Stimulated activated CD8-positive, alpha-beta memory T cell treated with anti-CD3 and anti-CD28 coated beads, Interleukin-15, amount 100 ng/mL, for 1 hour (primary cell): ENCODE results near the gene EPHA1.

Source experiments
- DNase-seq: peaks from one replicate; pipeline ENCODE4 v3.0.0-alpha.2; 2020; ENCODE audit warnings: low read depth

The EPHA1 gene

DNA sequence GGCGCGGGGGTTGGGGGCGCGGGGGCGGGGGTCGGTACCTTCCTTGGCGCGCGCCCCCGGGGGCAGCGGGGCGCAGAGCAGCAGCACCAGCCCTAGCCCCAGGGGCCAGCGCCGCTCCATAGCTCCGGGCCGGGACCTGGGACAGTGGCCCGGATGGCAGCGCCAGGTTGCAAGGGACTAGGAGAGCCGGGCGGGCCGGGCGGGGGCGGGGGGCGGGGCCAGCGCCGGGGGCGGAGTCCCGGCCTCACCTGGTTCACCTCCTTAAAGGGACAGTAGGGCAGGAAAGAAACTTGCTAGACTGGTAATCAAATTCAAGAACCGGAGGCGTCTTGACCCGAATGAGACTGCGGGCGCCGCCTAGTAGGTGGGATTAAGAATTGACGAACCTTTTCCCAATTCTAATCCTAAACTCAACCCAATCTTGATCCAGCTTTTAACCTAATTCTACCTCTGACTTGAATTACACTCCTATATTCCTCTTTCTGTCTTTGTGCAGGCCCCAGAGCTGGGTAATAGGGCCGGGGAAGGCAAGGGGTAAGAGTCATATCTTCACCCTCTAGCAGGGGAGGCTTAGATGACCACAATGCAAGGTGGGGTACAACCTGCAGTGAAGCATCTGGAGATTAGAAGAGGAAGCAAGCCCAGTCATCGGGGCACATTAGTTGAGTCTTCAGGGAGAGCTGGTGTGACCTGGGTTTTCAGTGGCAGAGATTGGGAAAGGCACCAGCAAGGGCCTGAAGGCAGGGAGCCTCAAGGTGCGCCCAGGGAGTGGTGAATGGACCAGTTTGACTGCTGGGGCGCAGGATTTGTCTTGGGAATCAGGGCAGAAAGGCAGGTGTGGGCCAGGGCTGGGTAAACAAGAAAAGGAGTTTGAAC is at the start of gene EPHA1:
EPHA1 (minus strand) TSS at position 171 of the 876 bp plus-strand sequence; CDS start at position 120, 51 bp downstream.
- DNase-seq: no peak

DNA sequence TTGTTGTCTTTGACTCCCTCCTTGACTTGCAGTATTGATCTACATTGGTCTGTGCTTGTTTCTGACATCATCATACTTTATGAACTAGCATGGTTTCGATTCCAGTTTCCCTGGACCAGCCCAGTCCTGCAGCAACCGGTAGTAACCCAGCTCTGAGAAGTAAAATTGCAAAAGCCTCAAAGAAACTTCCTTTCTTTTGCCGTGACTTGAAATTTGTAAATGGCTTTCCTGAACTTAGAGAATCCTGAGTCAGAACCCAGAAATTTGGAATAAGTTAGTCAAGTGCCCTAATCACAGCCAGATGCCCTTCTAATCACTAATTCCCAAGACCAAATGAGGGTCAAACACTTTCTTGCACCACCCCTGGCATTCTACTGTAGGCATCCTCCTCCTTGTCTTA is 49.6 kb upstream of the EPHA1 start:
- no peak for DNase-seq

- no peak for DNase-seq
These were observed 48.5 kb upstream of the EPHA1 start for GRCh38 chr7:143456992-143457793.

DNA sequence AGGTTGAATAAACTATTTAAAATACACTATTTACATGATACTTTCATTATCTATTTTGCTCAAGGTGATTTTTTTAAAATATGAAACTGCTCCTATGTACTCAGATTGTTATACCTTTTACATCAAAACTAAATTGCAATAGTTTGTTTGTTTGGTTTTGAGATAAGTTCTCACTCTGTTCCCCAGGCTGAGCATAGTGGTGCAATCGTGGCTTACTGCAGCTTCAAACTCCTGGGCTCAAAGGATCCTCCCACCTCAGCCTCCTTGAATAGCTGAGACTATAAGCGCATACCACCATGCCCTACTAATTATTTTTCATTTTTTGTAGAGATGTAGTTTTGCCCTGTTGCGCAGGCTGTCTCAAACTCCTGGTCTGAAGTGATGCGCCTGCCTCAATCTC is 47.3 kb upstream of the EPHA1 start:
- DNase-seq: no peak

DNA sequence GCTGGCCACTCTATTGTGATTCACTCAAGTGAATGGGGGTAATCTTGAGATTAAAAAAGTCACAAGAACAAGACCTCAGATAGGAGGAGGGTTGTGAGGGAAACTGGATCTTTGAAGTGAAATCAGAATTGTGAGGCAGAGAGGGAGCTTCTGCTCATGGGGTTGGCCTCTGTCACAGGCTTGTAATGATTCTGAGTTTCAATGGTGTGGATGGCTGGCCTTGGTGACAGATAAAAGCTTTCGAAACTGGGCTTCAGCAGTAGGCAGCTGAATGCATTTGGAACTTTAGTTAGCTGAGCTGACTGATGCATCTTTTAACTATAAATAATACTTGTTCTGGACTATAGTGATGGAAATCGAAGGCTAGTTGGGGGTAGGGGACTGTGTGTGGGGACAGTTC is 46.8 kb upstream of the EPHA1 start:
- no peak for DNase-seq

DNA sequence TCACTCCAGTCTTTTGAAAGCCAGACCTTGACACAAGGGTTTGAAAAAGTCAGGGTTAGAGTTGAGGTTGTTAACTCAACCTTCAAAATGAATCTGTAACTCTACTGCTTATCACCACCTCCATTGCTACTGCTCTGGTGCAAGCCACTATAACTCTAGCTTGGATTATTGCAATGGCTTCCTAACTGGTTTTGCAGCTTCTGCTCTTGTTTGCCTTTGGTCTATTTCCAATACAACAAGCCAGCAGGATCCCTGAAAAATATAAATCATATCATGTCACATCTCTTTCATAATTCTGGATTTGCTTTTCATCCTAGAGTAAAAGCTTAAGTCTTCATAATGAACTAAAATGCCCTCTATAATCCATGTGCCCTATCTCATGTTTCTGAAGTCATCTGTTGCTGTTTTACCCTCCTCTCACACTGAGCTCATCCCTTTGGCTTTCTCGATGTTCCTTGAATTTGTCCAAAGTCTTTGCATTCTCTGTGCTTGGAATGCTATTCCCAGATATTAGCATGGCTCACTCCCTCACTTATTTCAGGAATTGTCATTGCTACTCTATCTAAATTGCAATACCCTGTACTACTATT is 45.5 kb upstream of the EPHA1 start:
- DNase-seq: no peak

DNA sequence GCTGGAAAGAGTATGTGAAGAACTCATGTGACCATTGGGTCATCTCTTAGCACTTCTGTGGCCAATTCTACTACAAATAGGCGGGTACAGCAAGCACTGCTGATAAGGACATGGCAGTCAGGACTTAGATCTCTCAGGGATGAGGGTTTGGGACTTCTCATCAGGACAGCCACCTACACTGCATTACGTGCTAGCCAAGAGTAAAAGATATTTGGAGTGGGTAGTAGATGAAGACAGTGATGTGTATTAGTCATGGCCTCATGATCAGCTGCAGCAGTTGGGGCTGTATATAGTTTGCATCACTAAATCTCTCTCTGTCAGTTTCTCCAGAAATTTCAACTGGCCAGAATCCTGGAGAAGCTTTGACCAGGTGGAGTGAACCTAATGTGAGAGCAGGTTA is 43.8 kb upstream of the EPHA1 start:
- no peak for DNase-seq

GRCh38 chr7:143451746-143452145 is 43.1 kb upstream of the EPHA1 start:
- no peak for DNase-seq

DNA sequence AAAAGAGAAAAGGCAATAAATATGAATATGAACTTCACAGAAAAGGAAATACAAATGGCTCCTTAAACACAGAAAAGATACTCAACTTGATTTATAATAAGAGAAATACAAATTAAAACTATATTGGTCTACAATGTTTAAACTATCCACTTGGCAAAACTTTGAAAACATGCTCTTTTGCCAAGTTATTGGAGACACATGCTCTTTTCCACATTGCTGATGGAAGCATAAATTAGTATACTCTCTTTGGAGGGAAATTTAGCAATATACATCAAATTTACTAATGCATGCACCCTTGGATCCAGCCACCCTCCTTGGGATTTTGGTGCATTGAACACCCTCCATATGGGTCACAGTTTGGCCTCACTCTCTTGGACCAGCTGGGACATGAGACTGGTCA is 42.5 kb upstream of the EPHA1 start:
- no peak for DNase-seq

GRCh38 chr7:143449793-143450192 is 41.1 kb upstream of the EPHA1 start:
- no peak for DNase-seq

DNA sequence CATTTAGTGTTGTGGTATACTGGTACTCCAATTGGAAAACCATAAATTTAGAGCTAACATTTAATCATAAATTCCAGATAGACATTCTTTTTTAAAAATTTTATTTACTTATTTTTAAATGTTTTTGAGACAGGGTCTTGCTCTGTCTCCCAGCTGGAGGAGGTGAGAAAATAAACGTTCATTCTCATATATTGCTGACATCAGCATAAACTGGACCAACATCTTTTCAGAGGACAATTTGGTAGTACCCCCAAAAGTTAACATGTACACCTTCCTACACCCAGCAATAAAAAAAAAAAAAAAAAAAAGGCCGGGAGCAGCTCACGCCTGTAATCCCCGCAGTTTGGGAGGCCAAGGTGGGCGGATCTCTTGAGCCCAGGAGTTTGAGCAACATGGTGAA is 39.8 kb upstream of the EPHA1 start:
- no peak for DNase-seq

GRCh38 chr7:143447466-143447865 is 38.8 kb upstream of the EPHA1 start:
- no peak for DNase-seq

DNA sequence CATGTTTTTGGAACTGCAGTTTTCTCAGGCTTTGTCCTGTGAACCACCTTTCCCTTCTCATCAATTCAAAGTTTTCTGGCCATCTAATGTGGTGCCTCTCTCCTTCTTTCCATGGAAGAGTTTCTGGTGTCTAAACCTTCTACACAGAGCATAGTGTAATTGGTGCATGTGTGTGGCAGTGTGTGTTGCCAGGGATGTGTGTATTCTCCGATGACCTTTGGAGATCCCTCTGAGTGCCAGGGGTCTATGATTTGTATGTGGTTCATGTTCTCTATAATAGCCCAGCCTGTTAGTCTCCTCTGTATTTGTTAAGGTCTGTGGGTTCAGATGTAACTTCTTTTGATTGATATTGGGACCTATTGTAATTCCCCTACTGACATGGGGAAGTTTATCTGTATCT is 36.1 kb upstream of the EPHA1 start:
- no peak for DNase-seq

- DNase-seq: no peak
These were observed 35.6 kb upstream of the EPHA1 start for GRCh38 chr7:143444063-143444782.

- no peak for DNase-seq
These were observed 34.5 kb upstream of the EPHA1 start, which contains the start of gene TAS2R60 for GRCh38 chr7:143443153-143443552. TSS of gene TAS2R60 (plus strand) at chr7:143443453. CDS start at chr7:143443453, 0 bp downstream.

- no peak for DNase-seq
These were observed 31.2 kb upstream of the EPHA1 start for GRCh38 chr7:143439866-143440265.

DNA sequence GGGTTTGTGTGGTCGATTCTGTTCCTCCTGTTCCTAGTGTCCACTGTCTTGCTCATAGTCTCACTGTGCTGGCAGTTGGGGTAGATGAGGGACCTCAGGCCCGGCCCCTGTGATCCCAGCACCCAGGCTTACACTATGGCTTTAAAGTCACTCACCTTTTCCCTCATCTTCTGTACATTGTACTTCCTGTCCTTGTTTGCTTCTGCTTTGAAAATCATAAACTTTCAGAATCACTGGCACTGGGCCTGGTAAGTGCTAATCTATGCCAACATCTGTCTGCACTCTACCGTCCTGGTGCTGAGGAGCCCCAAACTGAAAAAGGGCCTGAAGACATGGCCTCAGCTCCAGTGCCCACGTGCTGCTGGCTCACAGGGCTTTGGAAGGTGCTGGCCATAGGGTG is 28.9 kb upstream of the EPHA1 start:
- DNase-seq: no peak

GRCh38 chr7:143436325-143436946 is 27.8 kb upstream of the EPHA1 start:
- no peak for DNase-seq

GRCh38 chr7:143435266-143435665 is 26.6 kb upstream of the EPHA1 start:
- DNase-seq: no peak

DNA sequence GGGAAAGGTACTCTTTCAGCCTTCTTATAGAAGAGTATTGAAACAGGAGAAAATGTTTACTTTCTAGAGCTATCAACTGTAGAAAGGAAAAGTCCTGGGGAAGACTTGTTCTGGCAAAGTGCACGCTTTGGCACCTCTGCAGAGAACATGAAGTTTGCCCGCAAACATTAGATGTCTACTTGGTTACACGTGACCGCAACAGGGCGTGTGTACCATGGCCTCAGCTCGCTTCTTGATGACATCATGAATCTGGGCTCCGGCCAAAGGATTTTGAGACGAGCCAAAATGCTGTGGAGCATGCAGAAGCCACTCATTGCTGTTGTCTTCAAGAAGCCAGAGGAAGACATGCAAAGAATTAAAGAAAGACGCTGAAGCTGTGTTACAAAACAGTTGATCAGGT is 26.0 kb upstream of the EPHA1 start:
- no peak for DNase-seq

DNA sequence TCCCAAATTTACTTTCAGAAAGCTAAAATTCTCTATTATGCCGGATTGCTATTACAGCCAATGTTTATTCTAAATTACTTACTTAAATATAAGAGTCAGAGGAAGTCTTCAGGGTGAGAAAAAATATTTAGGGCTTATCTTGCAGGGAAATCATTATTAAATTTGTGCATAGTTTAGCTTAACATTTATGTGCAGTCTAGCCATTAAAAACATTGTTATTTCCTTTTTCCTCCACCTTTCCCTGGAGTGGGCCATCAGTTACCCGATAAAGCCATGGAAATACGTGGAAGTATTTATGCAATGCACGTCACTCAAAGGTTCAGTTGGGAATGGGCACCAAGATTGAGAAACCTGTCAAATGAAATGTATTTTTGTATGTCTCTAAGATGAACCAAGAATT is 25.1 kb upstream of the EPHA1 start:
- no peak for DNase-seq

- DNase-seq: no peak
These were observed 22.5 kb upstream of the EPHA1 start for GRCh38 chr7:143431109-143431508.
